Measurements from ENCODE around the gene TBC1D10A. TPM values are rescaled to one million over a fixed set of nuclear protein-coding genes. Genes with fewer than 3 reads are reported as not detected.

TBC1D10A gene
- total RNA-seq, 1 donor from 2014 or later: 29.6 TPM

DNA sequence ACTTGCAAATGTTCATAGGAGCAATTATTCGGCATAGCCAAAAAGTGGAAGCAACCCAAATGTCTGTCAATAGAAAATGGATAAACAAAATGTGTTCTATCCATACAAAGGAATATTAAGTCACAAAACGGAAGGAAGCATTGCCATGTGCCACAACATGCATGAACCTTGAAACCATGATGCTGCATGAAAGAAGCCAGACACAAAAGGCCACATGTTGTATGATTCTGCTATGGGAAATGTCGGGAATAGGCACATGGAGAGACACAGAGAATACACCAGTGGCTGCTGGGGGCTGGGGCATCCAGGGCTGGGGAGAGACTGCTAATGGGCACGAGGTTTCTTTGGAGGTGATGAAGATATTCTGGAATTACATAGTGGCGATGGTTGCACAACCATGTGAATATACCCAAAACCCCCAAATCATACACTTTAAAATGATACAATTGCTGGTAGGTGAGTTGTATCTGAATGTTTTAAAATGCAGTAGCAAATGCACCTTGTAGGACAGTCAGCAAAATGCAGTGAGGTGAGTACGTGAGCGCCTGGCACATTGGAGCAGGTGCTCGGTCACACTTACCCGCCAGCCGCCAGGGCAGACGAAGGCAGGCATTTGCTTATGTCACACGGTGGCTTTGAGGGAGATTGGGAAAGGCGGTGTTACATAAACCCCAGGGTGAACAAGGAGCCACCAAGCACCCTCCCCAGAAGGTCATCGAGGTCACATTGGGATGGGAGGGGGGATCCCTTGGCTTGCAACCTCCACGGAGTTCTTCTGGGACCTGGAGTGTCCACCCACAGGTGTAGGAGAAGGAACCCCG, 53.8 kb downstream of the TBC1D10A start:
- H3K4me1 ChIP-seq: peaks cover 9% of the 10 kb centered on the region
- DNase-seq: no peak
- ATAC-seq: peak; percentile 3
- H3K27me3 ChIP-seq: no peaks in the 10 kb centered on the region
- intact Hi-C loops (cut with DNase I): no loop called here
- H3K9me3 ChIP-seq: no peaks in the 10 kb centered on the region
- H3K4me3 ChIP-seq: no peak overlapping the region
- H3K36me3 ChIP-seq: no peaks in the 10 kb centered on the region
- TF ChIP-seq, protein P1, sequence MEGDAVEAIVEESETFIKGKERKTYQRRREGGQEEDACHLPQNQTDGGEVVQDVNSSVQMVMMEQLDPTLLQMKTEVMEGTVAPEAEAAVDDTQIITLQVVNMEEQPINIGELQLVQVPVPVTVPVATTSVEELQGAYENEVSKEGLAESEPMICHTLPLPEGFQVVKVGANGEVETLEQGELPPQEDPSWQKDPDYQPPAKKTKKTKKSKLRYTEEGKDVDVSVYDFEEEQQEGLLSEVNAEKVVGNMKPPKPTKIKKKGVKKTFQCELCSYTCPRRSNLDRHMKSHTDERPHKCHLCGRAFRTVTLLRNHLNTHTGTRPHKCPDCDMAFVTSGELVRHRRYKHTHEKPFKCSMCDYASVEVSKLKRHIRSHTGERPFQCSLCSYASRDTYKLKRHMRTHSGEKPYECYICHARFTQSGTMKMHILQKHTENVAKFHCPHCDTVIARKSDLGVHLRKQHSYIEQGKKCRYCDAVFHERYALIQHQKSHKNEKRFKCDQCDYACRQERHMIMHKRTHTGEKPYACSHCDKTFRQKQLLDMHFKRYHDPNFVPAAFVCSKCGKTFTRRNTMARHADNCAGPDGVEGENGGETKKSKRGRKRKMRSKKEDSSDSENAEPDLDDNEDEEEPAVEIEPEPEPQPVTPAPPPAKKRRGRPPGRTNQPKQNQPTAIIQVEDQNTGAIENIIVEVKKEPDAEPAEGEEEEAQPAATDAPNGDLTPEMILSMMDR (IDR thresholded peaks at IDR 0.05): no peak
- H3K27ac ChIP-seq: no peak overlapping the region

GRCh38 chr22:30270832-30271231, 55.9 kb downstream of the TBC1D10A start:
- Histone ChIP-seq H3K4me1 (no peaks in the 10 kb centered on the region), H3K27me3 (no peaks in the 10 kb centered on the region), H3K4me3 (no peak overlapping the region), H3K9me3 (no peaks in the 10 kb centered on the region), H3K36me3 (no peaks in the 10 kb centered on the region), H3K27ac (no peak overlapping the region)
- intact Hi-C loops (cut with DNase I): no loop called here
- peak; percentile 77 for ATAC-seq
- peak; percentile 90 for DNase-seq
- TF ChIP-seq, protein P1 (IDR thresholded peaks at IDR 0.05): no peak

DNA sequence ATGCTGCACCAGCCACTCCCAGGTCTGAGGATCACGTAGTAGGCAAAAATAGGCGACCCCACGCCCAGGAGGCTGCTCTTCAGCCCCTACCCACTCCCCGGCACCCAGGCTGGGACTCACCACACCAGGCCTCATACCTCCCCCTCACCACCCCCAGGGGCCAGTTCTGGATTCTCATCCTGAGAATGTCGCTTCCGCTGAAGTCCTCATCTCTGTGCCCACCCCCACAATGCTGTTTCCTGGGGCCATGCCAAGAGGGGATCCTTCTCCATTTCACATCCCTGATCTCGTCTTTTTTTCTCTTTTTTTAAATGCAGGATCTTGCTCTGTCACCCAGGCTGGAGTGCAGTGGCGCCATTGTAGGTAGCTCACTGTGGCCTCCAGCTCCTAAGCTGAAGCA, 58.4 kb downstream of the TBC1D10A start:
- Histone ChIP-seq H3K4me1 (no peaks in the 10 kb centered on the region), H3K27ac (no peak overlapping the region), H3K27me3 (no peaks in the 10 kb centered on the region), H3K4me3 (no peak overlapping the region), H3K9me3 (no peaks in the 10 kb centered on the region), H3K36me3 (no peaks in the 10 kb centered on the region)
- TF ChIP-seq, protein P1 (IDR thresholded peaks at IDR 0.05): no peak
- ATAC-seq: no peak
- DNase-seq: no peak
- intact Hi-C loops (cut with DNase I): no loop called here

- Histone ChIP-seq H3K9me3 (no peaks in the 10 kb centered on the region), H3K4me3 (peak overlapping the region; percentile 49), H3K4me1 (peaks cover 3% of the 10 kb centered on the region), H3K36me3 (no peaks in the 10 kb centered on the region), H3K27me3 (no peaks in the 10 kb centered on the region), H3K27ac (peak overlapping the region; percentile 72)
- ATAC-seq: no peak
- no peak for DNase-seq
- intact Hi-C loops (cut with DNase I): no loop called here
- TF ChIP-seq, protein P1 (IDR thresholded peaks at IDR 0.05): no peak
These were observed 59.1 kb downstream of the TBC1D10A start for GRCh38 chr22:30267382-30268302.

- TF ChIP-seq, protein P1 (IDR thresholded peaks at IDR 0.05): no peak
- intact Hi-C loops (cut with DNase I): no loop called here
- Histone ChIP-seq H3K4me3 (peak within 1 kb of the TSS; percentile 49), H3K36me3 (no peaks in the 10 kb centered on the region), H3K9me3 (no peaks in the 10 kb centered on the region), H3K27ac (peak within 1 kb of the TSS; percentile 72), H3K27me3 (no peaks in the 10 kb centered on the region), H3K4me1 (peaks cover 3% of the 10 kb centered on the region)
- ATAC-seq (peak; percentile 56), DNase-seq (peak; percentile 88)
These were observed 60.0 kb downstream of the TBC1D10A start, which contains the start of gene OSM for GRCh38 chr22:30266445-30267381. Gene OSM (minus strand): TSS chr22:30266851. CDS start chr22:30266799, 52 bp downstream.

Data from upper lobe of right lung (tissue), 1 donor.